Measurements from ENCODE around the gene CAB39L. TPM values are rescaled to one million over a fixed set of nuclear protein-coding genes. Genes with fewer than 3 reads are reported as not detected.

CAB39L gene
- total RNA-seq, 1 experiment from 2014 or later = 3.6 TPM

DNA sequence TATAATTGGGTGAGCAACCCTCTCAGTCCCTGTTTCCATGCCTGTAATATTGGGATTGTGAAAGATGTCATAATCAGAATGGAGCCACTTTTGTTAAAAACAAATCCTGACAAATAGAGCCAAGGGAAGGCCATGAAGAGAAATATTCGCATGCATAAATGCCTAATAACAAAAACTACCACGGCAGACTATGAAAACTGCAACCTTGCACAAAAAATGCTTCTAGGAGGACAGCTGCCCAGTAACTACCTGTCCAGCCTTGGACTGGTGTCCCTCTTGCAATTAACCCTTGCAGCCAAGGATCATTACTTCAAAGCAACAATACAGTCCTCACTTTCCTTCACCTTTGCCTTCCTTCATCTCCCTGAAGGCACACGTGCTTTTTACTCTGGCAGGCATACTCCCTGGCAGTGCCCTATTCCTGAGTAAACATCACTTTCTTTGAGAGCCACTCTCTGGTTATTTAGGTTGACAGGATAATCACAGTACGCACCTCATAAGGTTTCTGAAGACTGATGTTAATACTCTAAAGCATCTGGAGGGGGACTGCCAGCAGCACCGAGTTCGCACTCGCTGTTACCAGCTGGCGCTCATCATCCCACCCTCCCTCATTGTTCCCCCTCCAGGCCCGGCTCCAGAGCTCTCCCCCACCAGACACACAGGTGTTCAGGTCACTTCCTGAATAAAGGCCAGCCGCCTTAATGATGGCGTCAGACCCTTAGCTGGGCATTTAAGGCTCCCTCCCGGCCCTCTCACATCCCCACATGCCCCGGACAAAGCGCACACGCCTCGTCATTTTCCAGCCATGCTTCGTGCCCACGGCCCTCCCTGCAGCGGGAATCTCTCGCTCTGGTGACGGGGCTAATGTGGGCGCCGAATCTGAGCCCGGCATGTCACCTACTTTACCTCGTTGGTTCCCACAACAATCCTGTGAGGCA is 138.8 kb downstream of the CAB39L start:
- H3K4me1 ChIP-seq (ENCODE audit: insufficient read depth, low read length, poor library complexity, severe bottlenecking) = no peaks in the 10 kb centered on the region
- no peaks in the 10 kb centered on the region for H3K9me3 ChIP-seq (ENCODE audit: low read depth, low read length, poor library complexity, severe bottlenecking)
- H3K36me3 ChIP-seq (ENCODE audit: insufficient read depth, low read length, poor library complexity, severe bottlenecking) = no peaks in the 10 kb centered on the region
- H3K27ac ChIP-seq (ENCODE audit: low read depth, low read length, poor library complexity, severe bottlenecking) = no peak overlapping the region
- ChIA-PET POLR2A (ENCODE audit: low non-redundant PET) (no interaction called here), CTCF (no interaction called here)
- no peak for DNase-seq (ENCODE audit: low spot score)
- no peaks in the 10 kb centered on the region for H3K27me3 ChIP-seq (replicated peaks; ENCODE audit: insufficient read depth, low read depth, low read length, poor library complexity)
- H3K4me3 ChIP-seq (ENCODE audit: low read depth, low read length, poor library complexity, severe bottlenecking) = no peak overlapping the region
- BruUV-seq (replicated peaks) = no TSS peak
- intact Hi-C loops (cut with micrococcal nuclease; ENCODE audit: unreplicated experiment) = loop anchor here (10.0 kb wide), 1 partner anchor 540 kb away; no protein-coding TSS in a partner anchor
- TF ChIP-seq EZH2 (IDR thresholded peaks at IDR 0.05; ENCODE audit: borderline replicate concordance, low read depth, low read length, poor library complexity, severe bottlenecking) (no peak), CTCF (conservative IDR thresholded peaks at IDR 0.05; ENCODE audit: low read depth, low read length) (no peak)

DNA sequence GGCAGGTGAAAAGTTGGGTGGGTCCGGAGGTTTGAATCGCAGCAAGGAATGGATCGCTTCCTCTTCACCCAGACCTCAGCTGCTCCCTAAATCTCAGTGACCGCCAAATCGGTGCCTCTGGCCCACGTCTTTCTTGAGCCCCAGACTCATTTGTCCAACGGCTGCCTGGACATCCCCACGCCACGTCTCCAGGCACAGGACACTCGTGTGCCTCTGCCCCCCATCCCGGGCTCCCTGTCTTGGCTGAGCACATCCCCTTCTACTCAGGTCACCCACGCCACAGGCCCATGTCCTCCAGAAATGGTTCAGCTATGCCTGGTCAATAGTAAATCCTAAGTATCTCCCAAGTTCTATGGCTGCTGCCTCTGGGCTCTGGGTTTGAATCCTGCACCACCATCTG is 139.5 kb downstream of the CAB39L start:
- CTCF ChIA-PET = no interaction called here
- Histone ChIP-seq H3K27me3 (replicated peaks; ENCODE audit: insufficient read depth, low read depth, low read length, poor library complexity) (no peaks in the 10 kb centered on the region), H3K9me3 (ENCODE audit: low read depth, low read length, poor library complexity, severe bottlenecking) (no peaks in the 10 kb centered on the region), H3K27ac (ENCODE audit: low read depth, low read length, poor library complexity, severe bottlenecking) (no peak overlapping the region), H3K4me3 (ENCODE audit: low read depth, low read length, poor library complexity, severe bottlenecking) (no peak overlapping the region), H3K36me3 (ENCODE audit: insufficient read depth, low read length, poor library complexity, severe bottlenecking) (no peaks in the 10 kb centered on the region), H3K4me1 (ENCODE audit: insufficient read depth, low read length, poor library complexity, severe bottlenecking) (no peaks in the 10 kb centered on the region)
- intact Hi-C loops (cut with micrococcal nuclease; ENCODE audit: unreplicated experiment) = loop anchor here (10.0 kb wide), 1 partner anchor 540 kb away; no protein-coding TSS in a partner anchor
- DNase-seq (ENCODE audit: low spot score) = no peak
- POLR2A ChIA-PET (ENCODE audit: low non-redundant PET) = no interaction called here
- TF ChIP-seq CTCF (conservative IDR thresholded peaks at IDR 0.05; ENCODE audit: low read depth, low read length) (no peak), EZH2 (IDR thresholded peaks at IDR 0.05; ENCODE audit: borderline replicate concordance, low read depth, low read length, poor library complexity, severe bottlenecking) (no peak)
- no TSS peak for BruUV-seq (replicated peaks)

GRCh38 chr13:49303533-49304252 is 140.2 kb downstream of the CAB39L start:
- no peak overlapping the region for H3K4me3 ChIP-seq (ENCODE audit: low read depth, low read length, poor library complexity, severe bottlenecking)
- intact Hi-C loops (cut with micrococcal nuclease; ENCODE audit: unreplicated experiment) = loop anchor here (10.0 kb wide), 1 partner anchor 541 kb away; no protein-coding TSS in a partner anchor
- CTCF ChIA-PET = no interaction called here
- no peak for DNase-seq (ENCODE audit: low spot score)
- no peaks in the 10 kb centered on the region for H3K27me3 ChIP-seq (replicated peaks; ENCODE audit: insufficient read depth, low read depth, low read length, poor library complexity)
- H3K36me3 ChIP-seq (ENCODE audit: insufficient read depth, low read length, poor library complexity, severe bottlenecking) = no peaks in the 10 kb centered on the region
- H3K4me1 ChIP-seq (ENCODE audit: insufficient read depth, low read length, poor library complexity, severe bottlenecking) = no peaks in the 10 kb centered on the region
- H3K27ac ChIP-seq (ENCODE audit: low read depth, low read length, poor library complexity, severe bottlenecking) = no peak overlapping the region
- no peaks in the 10 kb centered on the region for H3K9me3 ChIP-seq (ENCODE audit: low read depth, low read length, poor library complexity, severe bottlenecking)
- BruUV-seq (replicated peaks) = no TSS peak
- no peak for TF ChIP-seq CTCF (conservative IDR thresholded peaks at IDR 0.05; ENCODE audit: low read depth, low read length)
- no peak for TF ChIP-seq EZH2 (IDR thresholded peaks at IDR 0.05; ENCODE audit: borderline replicate concordance, low read depth, low read length, poor library complexity, severe bottlenecking)
- POLR2A ChIA-PET (ENCODE audit: low non-redundant PET) = no interaction called here
